Skeletal muscle satellite cell (primary cell): ENCODE measurements around the gene GPR149. TPM values are rescaled to one million over a fixed set of nuclear protein-coding genes. Genes with fewer than 3 reads are reported as not detected.

Experiments
- H3K27me3 ChIP-seq: 2 replicates; pipeline ENCODE4 v1.7.0; 2013; ENCODE audit warnings: low read length; ENCODE audit not compliant: control insufficient read depth, insufficient read depth
- H3K36me3 ChIP-seq: 2 replicates; pipeline ENCODE4 v1.7.0; 2013; ENCODE audit warnings: mild to moderate bottlenecking, control low read depth, low read length; ENCODE audit not compliant: insufficient read depth
- H3K4me1 ChIP-seq: 2 replicates; pipeline ENCODE4 v1.7.0; 2013; ENCODE audit warnings: low read length; ENCODE audit not compliant: control insufficient read depth, insufficient read depth
- H3K4me2 ChIP-seq: 2 replicates; pipeline ENCODE4 v1.7.0; 2013; ENCODE audit warnings: mild to moderate bottlenecking, low read length
- H3K4me3 ChIP-seq: 2 replicates; pipeline ENCODE4 v1.7.0; 2013; ENCODE audit warnings: low read length
- H3K9ac ChIP-seq: 2 replicates; pipeline ENCODE4 v1.7.0; 2013; ENCODE audit warnings: mild to moderate bottlenecking, low read depth, low read length, moderate library complexity
- H3K9me3 ChIP-seq: replicated peaks from 2 replicates; pipeline ENCODE4 v1.7.0; 2013; ENCODE audit warnings: mild to moderate bottlenecking, control low read depth, low read length
- small RNA-seq: library from RNA; depleted of rRNA; stranded (forward); fragments of <200 nt; gene quantifications from one replicate; pipeline ENCODE3, GENCODE V24; 2012

GPR149 gene

GRCh38 chr3:154301561-154301960, 128.4 kb downstream of the GPR149 start:
- Histone ChIP-seq H3K9ac (no peak overlapping the region), H3K4me3 (no peak overlapping the region), H3K27me3 (no peaks in the 10 kb centered on the region), H3K9me3 (no peaks in the 10 kb centered on the region), H3K36me3 (peaks cover 79% of the 10 kb centered on the region), H3K4me2 (no peak overlapping the region), H3K4me1 (no peaks in the 10 kb centered on the region)

- no peaks in the 10 kb centered on the region for H3K9me3 ChIP-seq
- no peaks in the 10 kb centered on the region for H3K27me3 ChIP-seq
- H3K4me3 ChIP-seq = no peak overlapping the region
- H3K4me2 ChIP-seq = no peak overlapping the region
- H3K9ac ChIP-seq = no peak overlapping the region
- H3K4me1 ChIP-seq = no peaks in the 10 kb centered on the region
- H3K36me3 ChIP-seq = peaks cover 60% of the 10 kb centered on the region
These were observed 136.0 kb downstream of the GPR149 start for GRCh38 chr3:154294016-154294415.

GRCh38 chr3:154290187-154290586, 139.8 kb downstream of the GPR149 start:
- Histone ChIP-seq H3K4me1 (no peaks in the 10 kb centered on the region), H3K4me2 (no peak overlapping the region), H3K9me3 (no peaks in the 10 kb centered on the region), H3K9ac (no peak overlapping the region), H3K27me3 (no peaks in the 10 kb centered on the region), H3K36me3 (peaks cover 58% of the 10 kb centered on the region), H3K4me3 (no peak overlapping the region)

Small RNA genes lying within 50 kb of the gene (small RNA-seq; reads per million reads assigned to genes)
- gene RF01210 = not detected
